ENCODE results near the gene CCL4L2.
"Not testable (repeated sequence)": the region's sequence is repeated elsewhere in the genome, so short reads cannot be mapped to it uniquely, and the experiment has no call there.

CCL4L2 gene

DNA sequence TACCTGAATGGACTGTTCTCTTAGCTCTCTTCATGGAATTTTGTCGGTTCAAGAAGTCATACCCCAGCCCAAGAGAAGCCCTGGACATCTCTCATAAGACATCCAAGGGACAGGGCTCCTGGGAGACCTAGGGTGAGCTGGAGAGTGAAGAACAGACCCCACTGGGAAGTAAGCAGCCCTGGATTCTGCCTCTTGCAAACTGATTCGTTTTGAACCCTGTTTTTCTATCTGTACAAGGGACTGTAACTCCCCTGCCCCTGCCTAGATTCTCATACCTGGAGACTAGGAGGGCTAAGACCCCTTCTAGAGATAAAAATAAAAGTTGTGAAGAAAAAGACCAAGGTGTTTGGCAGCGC lies 14.8 kb upstream of the CCL4L2 start:
- no peak overlapping the region for H3K27ac ChIP-seq (ENCODE audit: low read depth, low read length)
- no peak overlapping the region for H3K9ac ChIP-seq (ENCODE audit: low read depth in 1 of 2, low read length in 2 of 2)
- no peaks in the 10 kb centered on the region for H3K9me3 ChIP-seq (ENCODE audit: control insufficient read depth in 1 of 2, low read length in 2 of 2)
- H3K36me3 ChIP-seq (ENCODE audit: control insufficient read depth in 1 of 2, insufficient read depth in 2 of 2, low read length in 2 of 2) = no peaks in the 10 kb centered on the region
- H3K4me1 ChIP-seq (ENCODE audit: control insufficient read depth in 1 of 2, insufficient read depth in 2 of 2, low read length in 2 of 2) = peaks cover 0 to 4% of the 10 kb centered on the region in 2 donors
- no peaks in the 10 kb centered on the region for H3K27me3 ChIP-seq (ENCODE audit: control insufficient read depth in 1 of 2, insufficient read depth in 2 of 2, low read length in 2 of 2)
- no peak overlapping the region for H3K4me3 ChIP-seq (ENCODE audit: low read depth in 1 of 2, low read length in 2 of 2)

DNA sequence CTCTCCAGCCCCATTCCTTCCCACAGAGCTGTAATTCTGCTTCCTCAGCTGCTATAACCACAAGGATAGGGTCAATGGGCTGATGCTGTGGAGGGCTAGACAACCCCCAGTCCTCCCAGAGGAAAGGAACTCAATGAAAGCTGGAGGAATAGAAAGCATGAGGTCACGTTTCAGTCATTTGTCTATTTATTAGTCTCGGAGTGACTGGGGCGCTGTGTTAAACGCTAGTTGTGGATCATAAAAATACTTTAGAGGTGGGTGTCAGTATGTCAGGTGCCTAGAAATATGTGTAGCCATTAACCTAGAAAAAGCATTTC lies 13.5 kb upstream of the CCL4L2 start:
- no peaks in the 10 kb centered on the region for H3K9me3 ChIP-seq (ENCODE audit: control insufficient read depth in 1 of 2, low read length in 2 of 2)
- H3K27me3 ChIP-seq (ENCODE audit: control insufficient read depth in 1 of 2, insufficient read depth in 2 of 2, low read length in 2 of 2) = no peaks in the 10 kb centered on the region
- H3K36me3 ChIP-seq (ENCODE audit: control insufficient read depth in 1 of 2, insufficient read depth in 2 of 2, low read length in 2 of 2) = no peaks in the 10 kb centered on the region
- peaks cover 0 to 4% of the 10 kb centered on the region in 2 donors for H3K4me1 ChIP-seq (ENCODE audit: control insufficient read depth in 1 of 2, insufficient read depth in 2 of 2, low read length in 2 of 2)
- H3K27ac ChIP-seq (ENCODE audit: low read depth, low read length) = no peak overlapping the region
- H3K9ac ChIP-seq (ENCODE audit: low read depth in 1 of 2, low read length in 2 of 2) = no peak overlapping the region
- no peak overlapping the region for H3K4me3 ChIP-seq (ENCODE audit: low read depth in 1 of 2, low read length in 2 of 2)

DNA sequence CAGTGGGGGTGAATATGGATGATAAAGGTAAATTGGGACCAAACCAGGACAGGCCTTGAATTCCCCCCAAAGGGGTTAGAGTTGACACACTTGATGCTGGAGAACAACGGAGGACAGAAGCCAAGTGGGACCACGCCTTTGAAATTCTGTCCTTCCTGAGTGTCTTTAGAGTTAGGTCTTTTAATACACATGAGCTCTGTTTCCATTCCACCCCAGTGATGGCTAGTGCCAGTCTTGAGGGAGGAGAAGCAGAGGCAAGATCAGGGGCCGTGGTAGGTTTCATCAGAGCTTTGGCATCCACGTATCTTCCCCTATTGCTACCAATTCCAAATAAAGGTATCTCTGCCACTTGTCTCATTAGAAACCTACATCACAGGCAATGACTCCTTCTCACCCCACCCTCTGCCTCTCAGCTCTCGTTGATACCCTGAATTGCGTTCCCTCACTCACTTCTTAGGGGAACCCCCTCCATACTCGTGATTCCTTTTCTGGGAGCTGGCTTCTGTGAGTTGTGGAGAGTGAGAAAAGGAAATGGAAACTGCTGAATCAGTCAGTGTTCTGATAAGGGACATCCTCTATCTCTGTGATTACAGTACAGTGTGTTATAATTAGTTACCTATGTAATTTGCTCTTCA lies 11.9 kb upstream of the CCL4L2 start:
- H3K27me3 ChIP-seq (ENCODE audit: control insufficient read depth in 1 of 2, insufficient read depth in 2 of 2, low read length in 2 of 2) = no peaks in the 10 kb centered on the region
- no peaks in the 10 kb centered on the region for H3K9me3 ChIP-seq (ENCODE audit: control insufficient read depth in 1 of 2, low read length in 2 of 2)
- no peak overlapping the region for H3K27ac ChIP-seq (ENCODE audit: low read depth, low read length)
- no peaks in the 10 kb centered on the region for H3K4me1 ChIP-seq (ENCODE audit: control insufficient read depth in 1 of 2, insufficient read depth in 2 of 2, low read length in 2 of 2)
- no peak overlapping the region for H3K4me3 ChIP-seq (ENCODE audit: low read depth in 1 of 2, low read length in 2 of 2)
- no peak overlapping the region for H3K9ac ChIP-seq (ENCODE audit: low read depth in 1 of 2, low read length in 2 of 2)
- H3K36me3 ChIP-seq (ENCODE audit: control insufficient read depth in 1 of 2, insufficient read depth in 2 of 2, low read length in 2 of 2) = no peaks in the 10 kb centered on the region

DNA sequence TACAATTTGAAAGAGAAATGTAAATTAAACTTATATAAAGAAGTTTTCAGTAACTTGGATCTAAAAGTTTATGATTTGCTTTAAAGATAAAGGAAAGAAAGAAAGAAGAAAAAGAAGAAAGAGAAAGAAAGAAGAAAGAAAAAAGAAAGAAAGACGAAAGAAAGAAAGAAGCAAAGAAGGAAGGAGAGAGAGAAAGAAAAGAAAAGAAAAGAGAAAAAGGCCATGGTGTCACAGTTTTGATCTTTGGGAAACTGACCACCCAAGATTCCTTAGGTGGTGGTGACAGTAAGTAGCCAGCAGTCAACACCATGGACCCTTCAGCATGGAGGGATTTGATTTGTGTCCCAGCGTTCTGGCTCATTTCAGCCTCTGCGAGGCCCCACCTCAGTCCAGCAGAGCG lies 9.8 kb upstream of the CCL4L2 start:
- H3K27me3 ChIP-seq (ENCODE audit: control insufficient read depth in 1 of 2, insufficient read depth in 2 of 2, low read length in 2 of 2); H3K9ac ChIP-seq (ENCODE audit: low read depth in 1 of 2, low read length in 2 of 2); H3K4me1 ChIP-seq (ENCODE audit: control insufficient read depth in 1 of 2, insufficient read depth in 2 of 2, low read length in 2 of 2); H3K27ac ChIP-seq (ENCODE audit: low read depth, low read length); H3K36me3 ChIP-seq (ENCODE audit: control insufficient read depth in 1 of 2, insufficient read depth in 2 of 2, low read length in 2 of 2); H3K9me3 ChIP-seq (ENCODE audit: control insufficient read depth in 1 of 2, low read length in 2 of 2); H3K4me3 ChIP-seq (ENCODE audit: low read depth in 1 of 2, low read length in 2 of 2): not testable (repeated sequence)

GRCh38 chr17:36201506-36201905 lies 9.4 kb upstream of the CCL4L2 start:
- H3K4me3 ChIP-seq (ENCODE audit: low read depth in 1 of 2, low read length in 2 of 2); H3K27ac ChIP-seq (ENCODE audit: low read depth, low read length); H3K27me3 ChIP-seq (ENCODE audit: control insufficient read depth in 1 of 2, insufficient read depth in 2 of 2, low read length in 2 of 2); H3K36me3 ChIP-seq (ENCODE audit: control insufficient read depth in 1 of 2, insufficient read depth in 2 of 2, low read length in 2 of 2); H3K9ac ChIP-seq (ENCODE audit: low read depth in 1 of 2, low read length in 2 of 2); H3K9me3 ChIP-seq (ENCODE audit: control insufficient read depth in 1 of 2, low read length in 2 of 2); H3K4me1 ChIP-seq (ENCODE audit: control insufficient read depth in 1 of 2, insufficient read depth in 2 of 2, low read length in 2 of 2): not testable (repeated sequence)

DNA sequence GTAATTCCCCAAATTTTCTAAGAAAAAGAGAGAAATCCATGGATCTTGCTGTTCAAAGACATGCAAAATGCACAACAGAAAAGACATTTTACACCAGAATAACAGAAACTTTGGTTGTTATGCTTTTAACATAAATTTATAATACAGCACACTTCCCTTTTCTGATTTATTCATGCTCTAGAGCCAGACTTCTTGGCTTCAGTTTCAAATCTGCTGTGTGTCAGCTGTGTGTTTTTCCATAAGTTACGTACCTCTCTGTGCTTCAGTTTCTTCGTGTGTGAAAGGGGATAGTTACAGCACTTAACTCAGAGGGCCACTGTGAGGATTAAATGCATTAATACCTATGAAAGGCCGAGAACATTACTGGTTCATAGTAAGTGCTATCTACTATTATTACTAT lies 7.5 kb upstream of the CCL4L2 start:
- Histone ChIP-seq H3K9ac (ENCODE audit: low read depth in 1 of 2, low read length in 2 of 2) (no peak overlapping the region), H3K4me1 (ENCODE audit: control insufficient read depth in 1 of 2, insufficient read depth in 2 of 2, low read length in 2 of 2) (no peaks in the 10 kb centered on the region), H3K27me3 (ENCODE audit: control insufficient read depth in 1 of 2, insufficient read depth in 2 of 2, low read length in 2 of 2) (no peaks in the 10 kb centered on the region), H3K9me3 (ENCODE audit: control insufficient read depth in 1 of 2, low read length in 2 of 2) (no peaks in the 10 kb centered on the region), H3K4me3 (ENCODE audit: low read depth in 1 of 2, low read length in 2 of 2) (no peak overlapping the region), H3K36me3 (ENCODE audit: control insufficient read depth in 1 of 2, insufficient read depth in 2 of 2, low read length in 2 of 2) (no peaks in the 10 kb centered on the region), H3K27ac (ENCODE audit: low read depth, low read length) (no peak overlapping the region)

DNA sequence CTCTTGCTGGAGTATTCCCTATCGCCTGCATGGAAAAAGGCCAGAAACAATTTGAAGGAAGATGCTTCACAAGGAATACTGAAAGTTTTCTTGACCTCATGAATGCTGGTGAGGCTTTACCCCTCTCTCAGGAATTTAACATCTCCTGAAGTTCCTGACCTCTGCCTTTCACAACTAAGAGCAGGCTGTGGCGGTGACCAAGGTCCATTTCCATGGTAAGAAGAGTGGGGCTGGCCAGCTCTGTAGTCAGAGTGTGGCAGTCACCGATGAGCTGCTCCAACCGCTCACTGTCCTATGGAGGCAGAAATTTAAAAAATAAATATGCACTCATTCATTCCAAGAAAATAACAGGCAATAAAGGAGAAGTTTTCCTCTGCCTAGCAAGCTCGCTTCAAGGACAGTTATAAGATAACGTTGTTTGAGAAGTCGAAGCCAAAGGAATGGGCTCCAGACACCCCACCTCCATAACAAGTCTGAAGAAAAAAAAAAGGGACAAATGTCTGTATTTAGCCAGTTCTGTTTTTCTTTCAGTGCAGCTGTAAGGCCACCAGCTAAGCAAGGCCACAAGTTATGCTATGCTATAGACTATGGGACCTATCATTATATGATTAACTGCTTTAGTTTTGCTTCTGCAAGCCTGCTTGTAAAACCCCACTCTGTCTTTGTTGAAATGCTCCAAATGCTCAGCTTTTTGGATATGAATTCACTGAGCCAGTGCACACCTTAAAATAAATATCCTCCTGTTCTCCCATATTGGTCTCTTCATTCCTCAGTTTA lies 6.0 kb upstream of the CCL4L2 start:
- Histone ChIP-seq H3K4me1 (ENCODE audit: control insufficient read depth in 1 of 2, insufficient read depth in 2 of 2, low read length in 2 of 2) (no peaks in the 10 kb centered on the region), H3K9ac (ENCODE audit: low read depth in 1 of 2, low read length in 2 of 2) (no peak overlapping the region), H3K4me3 (ENCODE audit: low read depth in 1 of 2, low read length in 2 of 2) (no peak overlapping the region), H3K9me3 (ENCODE audit: control insufficient read depth in 1 of 2, low read length in 2 of 2) (no peaks in the 10 kb centered on the region), H3K27ac (ENCODE audit: low read depth, low read length) (no peak overlapping the region), H3K27me3 (ENCODE audit: control insufficient read depth in 1 of 2, insufficient read depth in 2 of 2, low read length in 2 of 2) (no peaks in the 10 kb centered on the region), H3K36me3 (ENCODE audit: control insufficient read depth in 1 of 2, insufficient read depth in 2 of 2, low read length in 2 of 2) (no peaks in the 10 kb centered on the region)

- no peak overlapping the region for H3K4me3 ChIP-seq (ENCODE audit: low read depth in 1 of 2, low read length in 2 of 2)
- H3K36me3 ChIP-seq (ENCODE audit: control insufficient read depth in 1 of 2, insufficient read depth in 2 of 2, low read length in 2 of 2) = no peaks in the 10 kb centered on the region
- H3K27me3 ChIP-seq (ENCODE audit: control insufficient read depth in 1 of 2, insufficient read depth in 2 of 2, low read length in 2 of 2) = no peaks in the 10 kb centered on the region
- H3K9ac ChIP-seq (ENCODE audit: low read depth in 1 of 2, low read length in 2 of 2) = no peak overlapping the region
- H3K27ac ChIP-seq (ENCODE audit: low read depth, low read length) = no peak overlapping the region
- no peaks in the 10 kb centered on the region for H3K4me1 ChIP-seq (ENCODE audit: control insufficient read depth in 1 of 2, insufficient read depth in 2 of 2, low read length in 2 of 2)
- no peaks in the 10 kb centered on the region for H3K9me3 ChIP-seq (ENCODE audit: control insufficient read depth in 1 of 2, low read length in 2 of 2)
Observed at GRCh38 chr17:36205637-36206485, 5.0 kb upstream of the CCL4L2 start.

GRCh38 chr17:36206486-36206821 lies 4.4 kb upstream of the CCL4L2 start:
- not testable (repeated sequence) for H3K9ac ChIP-seq (ENCODE audit: low read depth in 1 of 2, low read length in 2 of 2); H3K36me3 ChIP-seq (ENCODE audit: control insufficient read depth in 1 of 2, insufficient read depth in 2 of 2, low read length in 2 of 2); H3K27ac ChIP-seq (ENCODE audit: low read depth, low read length); H3K9me3 ChIP-seq (ENCODE audit: control insufficient read depth in 1 of 2, low read length in 2 of 2); H3K4me1 ChIP-seq (ENCODE audit: control insufficient read depth in 1 of 2, insufficient read depth in 2 of 2, low read length in 2 of 2); H3K4me3 ChIP-seq (ENCODE audit: low read depth in 1 of 2, low read length in 2 of 2); H3K27me3 ChIP-seq (ENCODE audit: control insufficient read depth in 1 of 2, insufficient read depth in 2 of 2, low read length in 2 of 2)

- not testable (repeated sequence) for H3K27me3 ChIP-seq (ENCODE audit: control insufficient read depth in 1 of 2, insufficient read depth in 2 of 2, low read length in 2 of 2); H3K27ac ChIP-seq (ENCODE audit: low read depth, low read length); H3K36me3 ChIP-seq (ENCODE audit: control insufficient read depth in 1 of 2, insufficient read depth in 2 of 2, low read length in 2 of 2); H3K9ac ChIP-seq (ENCODE audit: low read depth in 1 of 2, low read length in 2 of 2); H3K4me1 ChIP-seq (ENCODE audit: control insufficient read depth in 1 of 2, insufficient read depth in 2 of 2, low read length in 2 of 2); H3K9me3 ChIP-seq (ENCODE audit: control insufficient read depth in 1 of 2, low read length in 2 of 2); H3K4me3 ChIP-seq (ENCODE audit: low read depth in 1 of 2, low read length in 2 of 2)
Observed at GRCh38 chr17:36207383-36207782, 3.5 kb upstream of the CCL4L2 start.
